ENCODE results near the gene BPIFB3. TPM values are rescaled to one million over a fixed set of nuclear protein-coding genes. Genes with fewer than 3 reads are reported as not detected.

Gene BPIFB3
- polyA plus RNA-seq, 3 donors = not detected

DNA sequence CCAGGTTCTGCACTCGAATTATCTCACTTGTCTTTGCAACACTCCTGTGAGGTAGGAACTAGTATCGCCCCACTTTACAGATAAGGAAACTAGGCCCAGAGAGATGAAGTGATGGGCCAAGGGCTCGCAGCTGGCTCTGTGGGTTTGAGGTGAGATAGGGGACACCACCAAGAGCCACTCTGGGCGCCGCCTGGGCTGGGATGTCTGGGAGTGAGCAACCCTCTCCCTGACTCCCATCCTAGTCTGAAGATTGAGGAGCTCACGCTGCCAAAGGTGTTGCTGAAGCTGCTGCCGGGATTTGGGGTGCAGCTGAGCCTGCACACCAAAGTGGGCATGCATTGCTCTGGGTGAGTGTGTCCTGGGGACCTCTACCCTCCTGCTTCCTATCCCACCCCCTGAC, 5.4 kb downstream of the BPIFB3 start:
- intact Hi-C loops (cut with micrococcal nuclease) = no loop called here
- no peaks in the 10 kb centered on the region for H3K79me2 ChIP-seq (ENCODE audit: insufficient read depth, low read length)
- H3K4me2 ChIP-seq (replicated peaks; ENCODE audit: extremely low read depth, low read length, poor library complexity, severe bottlenecking) = no peak overlapping the region
- no peak for DNase-seq
- Mint-ChIP-seq H3K36me3 (no peaks in the 10 kb centered on the region), H3K27ac (no peak overlapping the region), H3K27me3 (ENCODE audit: low read depth in 3 of 3) (peaks cover 1 to 4% (median 3%) of the 10 kb centered on the region in 3 donors), H3K9me3 (peaks cover 0 to 2% (median 0%) of the 10 kb centered on the region in 7 donors), H3K4me3 (no peak overlapping the region), H3K4me1 (no peaks in the 10 kb centered on the region)
- H4K20me1 ChIP-seq (ENCODE audit: insufficient read depth, low read length) = no peaks in the 10 kb centered on the region
- H3K36me3 ChIP-seq (replicated peaks in 1 of 2; ENCODE audit: control insufficient read depth in 1 of 2, insufficient read depth in 2 of 2, low read length in 2 of 2) = no peaks in the 10 kb centered on the region
- no peak for TF ChIP-seq CTCF (IDR thresholded peaks at IDR 0.05)
- no peak overlapping the region for H3K27ac ChIP-seq (ENCODE audit: low read depth in 1 of 2, low read length in 2 of 2)
- H3K4me1 ChIP-seq (ENCODE audit: control insufficient read depth in 1 of 2, insufficient read depth in 2 of 2, low read length in 2 of 2) = no peaks in the 10 kb centered on the region
- no peak overlapping the region for H2AFZ ChIP-seq (ENCODE audit: insufficient read depth, low read depth, low read length, poor library complexity, severe bottlenecking)
- no peak overlapping the region for H3K4me3 ChIP-seq (replicated peaks in 1 of 3; ENCODE audit: low read depth in 2 of 3, low read length in 3 of 3)
- 100% methylated on average over 1 of the region's 7 CpGs for WGBS (ENCODE audit: insufficient coverage)
- H3K27me3 ChIP-seq (ENCODE audit: control insufficient read depth in 2 of 2, insufficient read depth in 2 of 2, low read length in 2 of 2) = no peaks in the 10 kb centered on the region
- no peak overlapping the region for H3K9ac ChIP-seq (ENCODE audit: insufficient read depth, low read length, poor library complexity, severe bottlenecking)
- no peaks in the 10 kb centered on the region for H3K9me3 ChIP-seq (replicated peaks in 1 of 2; ENCODE audit: control insufficient read depth in 1 of 2, insufficient read depth in 1 of 2, low read length in 2 of 2)

DNA sequence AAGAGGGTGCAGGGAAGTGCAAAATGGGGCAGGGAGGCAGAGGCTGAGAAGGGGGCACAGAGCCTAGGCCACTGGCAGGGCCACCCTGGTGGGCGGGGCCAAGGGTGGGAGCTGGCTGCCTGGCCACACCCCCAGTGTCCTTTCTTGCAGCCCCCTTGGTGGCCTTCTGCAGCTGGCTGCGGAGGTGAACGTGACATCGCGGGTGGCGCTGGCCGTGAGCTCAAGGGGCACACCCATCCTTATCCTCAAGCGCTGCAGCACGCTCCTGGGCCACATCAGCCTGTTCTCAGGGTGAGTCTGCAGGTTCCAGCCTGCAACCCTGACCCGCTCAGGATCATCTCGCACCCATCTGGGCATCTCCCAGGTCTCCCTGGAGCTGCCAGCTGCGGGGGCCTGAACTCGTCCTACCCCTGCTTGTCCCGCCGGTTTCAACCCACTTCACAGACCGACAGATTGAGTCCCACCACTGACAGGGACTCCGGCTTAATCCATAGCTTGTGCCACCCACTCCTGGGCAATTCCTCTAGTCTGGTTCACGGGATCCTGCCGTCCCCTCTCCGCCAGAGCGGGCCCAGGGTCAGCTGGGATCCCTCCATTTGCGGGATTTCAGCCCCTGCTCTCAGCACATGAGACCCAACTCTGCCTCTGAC, 6.2 kb downstream of the BPIFB3 start:
- Histone ChIP-seq H3K9me3 (replicated peaks in 1 of 2; ENCODE audit: control insufficient read depth in 1 of 2, insufficient read depth in 1 of 2, low read length in 2 of 2) (no peaks in the 10 kb centered on the region), H3K4me2 (replicated peaks; ENCODE audit: extremely low read depth, low read length, poor library complexity, severe bottlenecking) (no peak overlapping the region), H3K4me1 (ENCODE audit: control insufficient read depth in 1 of 2, insufficient read depth in 2 of 2, low read length in 2 of 2) (no peaks in the 10 kb centered on the region), H3K27me3 (ENCODE audit: control insufficient read depth in 2 of 2, insufficient read depth in 2 of 2, low read length in 2 of 2) (no peaks in the 10 kb centered on the region), H3K4me3 (replicated peaks in 1 of 3; ENCODE audit: low read depth in 2 of 3, low read length in 3 of 3) (no peak overlapping the region), H3K9ac (ENCODE audit: insufficient read depth, low read length, poor library complexity, severe bottlenecking) (no peak overlapping the region), H4K20me1 (ENCODE audit: insufficient read depth, low read length) (no peaks in the 10 kb centered on the region), H3K36me3 (replicated peaks in 1 of 2; ENCODE audit: control insufficient read depth in 1 of 2, insufficient read depth in 2 of 2, low read length in 2 of 2) (no peaks in the 10 kb centered on the region), H3K27ac (ENCODE audit: low read depth in 1 of 2, low read length in 2 of 2) (no peak overlapping the region), H3K79me2 (ENCODE audit: insufficient read depth, low read length) (no peaks in the 10 kb centered on the region), H2AFZ (ENCODE audit: insufficient read depth, low read depth, low read length, poor library complexity, severe bottlenecking) (no peak overlapping the region)
- H3K27me3 Mint-ChIP-seq (ENCODE audit: low read depth in 3 of 3) = peaks cover 1 to 3% (median 2%) of the 10 kb centered on the region in 3 donors
- 97% methylated on average over 22 of the region's 22 CpGs for WGBS (ENCODE audit: insufficient coverage)
- no peak overlapping the region for H3K27ac Mint-ChIP-seq
- no peaks in the 10 kb centered on the region for H3K4me1 Mint-ChIP-seq
- H3K36me3 Mint-ChIP-seq = no peaks in the 10 kb centered on the region
- no peaks in the 10 kb centered on the region for H3K9me3 Mint-ChIP-seq
- TF ChIP-seq CTCF (IDR thresholded peaks at IDR 0.05) = no peak
- intact Hi-C loops (cut with micrococcal nuclease) = no loop called here
- DNase-seq = no peak
- H3K4me3 Mint-ChIP-seq = no peak overlapping the region

Measured in CD14-positive monocyte (primary cell).